Measurements from ENCODE around the gene CMIP.
"Not testable (repeated sequence)": the region's sequence is repeated elsewhere in the genome, so short reads cannot be mapped to it uniquely, and the experiment has no call there.

CMIP gene

GRCh38 chr16:81514568-81515258, 70.1 kb downstream of the CMIP start:
- DNase-seq (ENCODE audit: low read depth in 1 of 2, low spot score in 1 of 2), result no peak

DNA sequence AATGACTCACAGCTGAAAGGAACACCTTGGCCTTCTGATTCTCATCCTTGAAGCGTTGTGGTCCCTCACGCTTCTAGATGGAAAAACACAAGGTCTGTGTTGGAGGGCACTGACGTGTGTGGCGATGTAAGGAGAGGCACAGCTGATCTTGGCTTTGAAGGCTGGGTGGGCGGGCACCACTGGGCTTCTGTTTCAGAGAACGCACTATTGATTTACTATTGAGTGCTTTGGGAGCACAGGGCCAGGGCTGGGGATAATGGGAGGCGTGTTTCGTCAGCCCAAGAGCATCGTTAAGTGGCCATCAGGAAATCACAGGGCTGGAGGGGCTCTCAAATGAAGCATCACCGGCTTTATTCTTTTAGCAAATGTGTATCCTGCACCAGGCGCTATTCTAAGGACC, 70.7 kb downstream of the CMIP start:
- DNase-seq (ENCODE audit: low read depth in 1 of 2, low spot score in 1 of 2), result no peak

DNA sequence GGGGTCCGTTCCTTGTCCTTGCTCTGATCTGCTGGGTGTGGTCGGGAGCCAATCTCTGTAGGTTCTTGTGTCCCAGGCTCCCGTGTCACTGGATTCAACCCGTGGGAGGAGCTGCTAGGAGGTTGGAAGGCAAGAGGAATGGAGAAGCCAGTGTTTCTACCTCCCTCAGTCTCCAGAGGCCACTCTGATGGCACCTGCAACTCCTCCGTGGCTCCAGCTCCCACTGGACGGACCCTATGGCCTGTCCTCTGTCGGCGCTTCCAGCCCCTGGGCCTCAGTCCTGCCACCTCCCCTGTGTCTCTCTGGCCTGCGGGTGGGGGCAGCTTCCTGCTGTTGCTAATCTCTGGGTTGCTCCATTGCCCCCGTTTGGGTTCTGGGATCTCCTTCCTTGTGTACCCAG, 71.1 kb downstream of the CMIP start:
- DNase-seq (ENCODE audit: low read depth in 1 of 2, low spot score in 1 of 2), result no peak

- DNase-seq (ENCODE audit: low read depth in 1 of 2, low spot score in 1 of 2), result no peak
These were observed 72.0 kb downstream of the CMIP start for GRCh38 chr16:81516478-81517149.

DNA sequence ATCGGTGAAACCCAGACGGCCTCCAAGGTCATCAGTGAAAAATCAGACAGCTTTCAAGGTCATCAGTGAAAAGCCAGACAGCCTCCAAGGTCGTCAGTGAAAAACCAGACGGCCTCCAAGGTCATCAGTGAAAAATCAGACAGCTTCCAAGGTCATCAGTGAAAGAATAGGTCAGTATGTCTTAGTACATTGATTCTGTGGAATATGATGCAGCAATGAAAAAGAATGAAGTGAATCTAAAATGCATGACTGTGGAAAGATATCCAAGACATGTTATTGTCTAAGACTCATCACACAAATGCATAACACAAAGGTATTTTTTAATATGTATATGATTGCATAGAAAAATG, 72.5 kb downstream of the CMIP start:
- DNase-seq (ENCODE audit: low read depth in 1 of 2, low spot score in 1 of 2), result no peak

DNA sequence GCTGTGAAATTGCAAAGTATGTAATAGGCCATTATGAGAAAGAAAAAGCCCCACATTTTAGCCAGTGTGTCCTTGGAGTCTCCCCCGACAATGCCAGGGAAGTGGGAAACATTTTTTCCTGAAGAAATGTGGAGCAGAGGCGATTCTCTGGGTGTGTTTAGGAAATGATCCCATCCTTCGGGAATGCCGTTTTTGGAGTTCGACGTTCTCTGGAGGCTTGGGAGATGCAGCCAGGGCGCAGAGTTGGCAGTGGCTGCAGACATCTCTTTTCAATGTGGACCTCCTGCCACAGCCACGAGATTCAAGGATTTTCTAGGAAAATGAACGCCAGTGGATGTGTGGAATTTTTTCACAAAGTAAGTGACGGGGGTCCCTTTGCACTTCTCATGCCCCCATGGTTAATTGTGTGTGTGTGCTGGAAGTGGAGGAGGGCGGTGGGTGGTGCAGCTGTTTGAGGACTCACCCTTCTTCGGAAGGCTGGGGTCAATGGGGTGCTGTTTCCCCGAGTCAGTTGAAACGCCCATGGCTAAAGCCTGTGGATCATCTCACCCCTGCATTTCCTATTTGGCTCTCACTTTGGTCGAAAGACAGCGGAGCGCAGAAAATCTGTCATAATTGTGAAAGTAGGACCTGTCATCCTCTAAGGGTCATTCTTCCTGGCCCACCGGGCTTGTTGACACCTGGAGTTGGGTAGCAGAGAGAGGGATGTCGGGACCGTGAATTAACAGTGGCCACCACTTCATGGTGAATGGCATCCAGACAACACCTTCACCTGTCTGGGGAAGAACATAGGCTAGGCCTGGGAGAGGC, 73.2 kb downstream of the CMIP start:
- no peak for DNase-seq (ENCODE audit: low read depth in 1 of 2, low spot score in 1 of 2)

DNA sequence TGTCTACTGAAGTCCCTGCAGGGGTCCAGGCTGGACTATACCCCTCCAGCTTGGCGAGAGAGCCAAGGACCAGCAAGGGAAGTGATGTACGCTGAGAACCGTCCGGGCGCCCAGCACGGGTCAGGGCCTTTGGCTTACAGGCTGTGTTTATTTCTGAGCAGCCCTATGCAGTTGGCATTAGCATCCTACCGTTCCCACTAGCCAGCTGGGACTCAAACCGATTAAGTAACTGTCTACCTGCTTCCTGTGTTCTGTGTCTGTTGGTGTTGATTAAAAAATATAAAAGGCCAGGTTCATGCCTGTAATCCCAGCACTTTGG, 73.8 kb downstream of the CMIP start:
- no peak for DNase-seq (ENCODE audit: low read depth in 1 of 2, low spot score in 1 of 2)

- no peak for DNase-seq (ENCODE audit: low read depth in 1 of 2, low spot score in 1 of 2)
These were observed 74.9 kb downstream of the CMIP start for GRCh38 chr16:81519301-81520150.

GRCh38 chr16:81520151-81520470, 75.5 kb downstream of the CMIP start:
- no peak for DNase-seq (ENCODE audit: low read depth in 1 of 2, low spot score in 1 of 2)

GRCh38 chr16:81520560-81521135, 76.0 kb downstream of the CMIP start:
- no peak for DNase-seq (ENCODE audit: low read depth in 1 of 2, low spot score in 1 of 2)

- peak; percentile 42 to 49 for DNase-seq (ENCODE audit: low read depth in 1 of 2, low spot score in 1 of 2)
These were observed 76.6 kb downstream of the CMIP start for GRCh38 chr16:81521141-81521626.

DNA sequence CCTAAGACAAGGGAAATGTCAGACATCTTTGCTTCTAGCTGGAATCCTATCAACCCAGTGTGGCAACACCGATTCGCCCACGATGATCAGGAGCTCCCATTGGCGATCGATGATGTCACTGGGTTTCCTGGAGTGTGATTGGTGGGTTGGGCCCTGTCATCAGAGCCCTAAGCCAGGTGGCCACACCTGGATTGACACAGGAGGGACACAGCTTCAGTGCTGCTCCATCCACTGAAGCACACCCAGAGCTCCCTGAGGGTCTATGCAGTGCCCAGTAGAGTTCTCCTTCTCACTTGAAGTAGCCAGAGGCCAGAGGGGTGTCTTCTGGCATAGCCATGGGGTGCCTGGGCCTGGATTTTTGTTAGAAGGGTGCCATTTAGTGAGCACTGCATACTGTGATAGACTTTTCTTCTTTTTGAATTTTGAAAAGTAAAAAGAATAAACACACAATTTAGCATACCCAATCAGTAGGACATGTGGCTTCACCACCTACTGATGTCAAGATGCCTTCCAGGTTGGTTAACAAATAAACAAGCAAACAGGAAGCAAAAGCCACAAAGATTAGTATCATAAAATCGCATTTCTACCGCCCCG, 77.6 kb downstream of the CMIP start:
- DNase-seq (ENCODE audit: low read depth in 1 of 2, low spot score in 1 of 2), result no peak

GRCh38 chr16:81522851-81523250, 78.2 kb downstream of the CMIP start:
- not testable (repeated sequence) for DNase-seq (ENCODE audit: low read depth in 1 of 2, low spot score in 1 of 2)

DNA sequence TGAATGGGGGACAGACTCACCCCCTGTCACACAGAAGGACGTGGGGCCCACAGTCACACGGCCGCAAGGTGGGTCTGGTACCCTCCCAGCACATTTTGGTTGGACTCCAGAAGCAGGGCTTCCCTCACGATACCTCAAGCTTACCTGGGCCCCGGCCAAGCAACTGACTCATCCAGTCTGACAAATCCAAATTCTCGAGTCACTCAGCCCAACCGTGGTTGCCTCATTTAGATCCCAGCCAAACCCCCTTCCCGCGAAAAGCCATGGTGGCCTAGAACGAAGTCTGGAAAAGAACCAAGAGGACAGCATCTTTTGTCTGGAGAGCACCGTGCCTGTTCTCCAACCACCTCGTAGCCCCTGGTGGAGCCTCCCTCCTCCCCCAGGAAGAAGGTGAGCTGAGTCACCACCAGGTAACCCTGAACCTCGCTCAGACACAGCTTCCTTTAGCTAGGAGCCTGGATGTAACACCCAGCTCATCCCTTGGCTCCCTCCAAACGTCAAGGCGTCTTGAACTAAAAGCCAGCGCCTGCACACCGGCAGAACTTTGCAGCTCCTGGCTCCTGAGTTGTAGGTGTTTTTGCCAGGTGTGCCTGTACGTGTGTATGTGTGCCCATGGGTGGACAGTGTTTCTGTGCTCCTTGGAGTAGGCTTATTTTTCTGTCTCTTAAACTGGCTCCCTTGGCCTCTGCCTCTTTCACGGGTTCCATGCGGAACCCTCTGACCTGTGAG, 78.9 kb downstream of the CMIP start:
- no peak for DNase-seq (ENCODE audit: low read depth in 1 of 2, low spot score in 1 of 2)

- no peak for DNase-seq (ENCODE audit: low read depth in 1 of 2, low spot score in 1 of 2)
These were observed 79.8 kb downstream of the CMIP start for GRCh38 chr16:81524382-81524781.

DNA sequence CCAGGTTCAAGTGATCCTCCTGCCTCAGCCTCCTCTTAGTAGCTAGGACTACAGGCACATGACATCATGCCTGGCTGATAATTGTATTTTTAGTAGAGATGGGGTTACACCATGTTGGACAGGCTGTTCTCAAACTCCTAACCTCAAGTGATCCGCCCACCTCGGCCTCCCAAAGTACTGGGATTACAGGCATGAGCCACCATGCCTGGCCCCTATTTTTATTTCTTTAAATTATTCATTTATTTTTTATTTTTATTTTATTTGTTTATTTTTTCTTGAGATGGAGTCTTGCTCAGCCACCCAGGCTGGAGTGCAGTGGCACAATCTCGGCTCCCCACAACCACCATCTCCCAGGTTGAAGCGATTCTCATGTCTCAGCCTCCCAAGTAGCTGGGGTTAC, 80.3 kb downstream of the CMIP start:
- DNase-seq (ENCODE audit: low read depth in 1 of 2, low spot score in 1 of 2), result not testable (repeated sequence)

DNA sequence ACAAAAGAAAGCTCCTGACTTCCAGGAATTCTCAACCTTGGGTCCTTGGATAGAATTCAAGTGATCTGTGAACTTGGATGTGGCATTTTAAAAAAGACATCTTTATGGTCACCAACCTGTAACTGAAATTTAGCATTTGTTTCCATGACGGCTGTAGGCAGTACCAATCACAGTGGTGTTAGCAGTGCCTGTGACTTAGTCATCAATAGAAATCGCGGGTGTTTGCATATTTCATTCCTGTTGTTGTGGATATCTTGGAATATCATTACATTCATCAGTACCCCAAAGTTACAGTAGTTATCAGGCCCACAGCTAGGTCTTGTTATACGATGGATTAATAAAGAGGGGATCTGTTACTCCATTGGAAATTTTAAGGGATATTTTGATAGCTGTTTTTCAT, 81.6 kb downstream of the CMIP start:
- DNase-seq (ENCODE audit: low read depth in 1 of 2, low spot score in 1 of 2), result no peak

- DNase-seq (ENCODE audit: low read depth in 1 of 2, low spot score in 1 of 2), result no peak
These were observed 82.3 kb downstream of the CMIP start for GRCh38 chr16:81526935-81527334.

DNA sequence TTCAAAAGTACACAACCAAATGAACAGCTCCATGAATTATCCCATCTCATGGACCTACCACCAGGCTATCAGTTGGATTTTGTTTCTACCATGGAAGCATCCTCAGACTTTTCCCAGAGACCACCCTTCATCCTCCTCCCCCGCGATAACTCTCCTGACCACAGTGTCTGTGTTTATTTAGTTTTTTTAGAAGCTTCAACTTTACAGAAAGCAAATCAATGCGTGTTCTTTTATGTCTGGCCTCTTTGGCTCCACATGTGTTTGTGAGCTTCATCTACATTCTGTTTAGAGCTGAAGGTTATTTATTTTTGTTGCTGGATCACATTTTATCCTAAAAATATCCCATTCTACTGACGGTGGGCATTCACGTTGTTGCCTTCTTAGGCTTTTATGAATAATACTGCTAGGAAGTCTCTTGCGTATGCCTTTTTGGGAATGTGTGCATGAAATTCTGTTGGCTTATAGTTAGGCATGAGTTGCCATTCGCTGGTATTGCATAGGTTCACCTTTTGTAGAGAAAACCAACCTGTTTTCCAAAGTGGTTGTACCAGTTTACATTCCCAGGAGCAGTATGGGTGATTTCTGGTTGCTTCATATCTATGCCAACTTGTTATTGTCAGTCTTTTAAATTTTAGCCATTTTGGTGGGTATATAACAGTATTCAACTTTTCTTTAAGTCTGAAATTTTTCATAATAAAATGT, 83.0 kb downstream of the CMIP start:
- DNase-seq (ENCODE audit: low read depth in 1 of 2, low spot score in 1 of 2), result no peak

Data from activated T-helper 1 cell treated with anti-CD3 and anti-CD28 coated beads, Interleukin-2, amount 50 U/mL, for 16 hours (primary cell).